Breast epithelium (tissue), 4 donors: ENCODE data around the gene DMD. TPM values are rescaled to one million over a fixed set of nuclear protein-coding genes. Genes with fewer than 3 reads are reported as not detected.

Source experiments
- DNase-seq, 2 donors: peaks; one replicate each; pipeline ENCODE4 v3.0.0-alpha.2; 2019; ENCODE audit warnings: low spot score in 2 of 2
- H3K27ac ChIP-seq, 2 donors: fragments of 200-600 bp; sonication (generic) in 1 of 2; one replicate each; pipeline ENCODE4 v1.5.1; 2016 to 2019; ENCODE audit warnings: mild to moderate bottlenecking in 1 of 2
- H3K27me3 ChIP-seq, 2 donors: fragments of 200-600 bp; sonication (generic) in 1 of 2; one replicate each; pipeline versions ENCODE4 v1.5.1 to v1.6.0; 2017 to 2019; ENCODE audit warnings: control low read depth in 1 of 2, mild to moderate bottlenecking in 1 of 2
- H3K36me3 ChIP-seq: fragments of 200-600 bp; one replicate; pipeline ENCODE4 v1.5.1; 2019
- H3K4me1 ChIP-seq, 2 donors: fragments of 200-600 bp; sonication (generic); one replicate each; pipeline ENCODE4 v1.5.1; 2016 to 2019; ENCODE audit warnings: control low read depth in 1 of 2
- H3K4me3 ChIP-seq, 3 donors: fragments of 200-600 bp; sonication (generic); 1 replicate in 2 of 3; 2 replicates in 1 of 3; pipeline ENCODE4 v1.5.1; 2016 to 2019; ENCODE audit warnings: mild to moderate bottlenecking in 3 of 3, moderate library complexity in 2 of 3
- H3K9me3 ChIP-seq, 2 donors: fragments of 200-600 bp; sonication (generic) in 1 of 2; one replicate each; pipeline ENCODE4 v1.5.1; 2016 to 2019; ENCODE audit warnings: control low read depth in 1 of 2
- CTCF ChIP-seq, 3 donors: fragments of 450-650 bp; IDR thresholded peaks; one replicate each; pipeline ENCODE4 v1.5.1; 2016 to 2017; ENCODE audit warnings: antibody characterized with exemption in 3 of 3, mild to moderate bottlenecking in 3 of 3, moderate library complexity in 3 of 3
- POLR2A ChIP-seq: fragments of 450-650 bp; IDR thresholded peaks from one replicate; pipeline ENCODE4 v1.6.1; 2016; ENCODE audit warnings: antibody characterized with exemption, mild to moderate bottlenecking, moderate library complexity
- POLR2AphosphoS5 ChIP-seq, 3 donors: sonication (generic); formaldehyde crosslinking; IDR thresholded peaks; one replicate each; pipeline ENCODE4 v1.6.1; 2017; ENCODE audit warnings: antibody characterized with exemption in 3 of 3
- intact Hi-C: fragments of 100-400 bp; cut with DNase I; formaldehyde crosslinking; loops from one replicate; pipeline ENCODE4 v1.15.1; 2023; ENCODE audit warnings: low total_unique reads
- total RNA-seq, 3 donors: library from RNA; depleted of rRNA; stranded (reverse); fragments of >200 nt; gene quantifications; one replicate each; pipeline ENCODE4 v1.1.0, GENCODE V29; 2016

Gene DMD
- total RNA-seq, 3 donors from 2014 or later = 57.0 to 135 (median 65.2) TPM

GRCh38 chrX:31279359-31279758, 1932.0 kb downstream of the DMD start:
- no peak for DNase-seq

GRCh38 chrX:31272472-31272775, 1938.9 kb downstream of the DMD start:
- no peak for DNase-seq
- H3K27me3 ChIP-seq = peaks cover 0 to 31% of the 10 kb centered on the region in 2 donors
- TF ChIP-seq CTCF (IDR thresholded peaks at IDR 0.05) = no peak
- intact Hi-C loops = no loop called here
- no peaks in the 10 kb centered on the region for H3K9me3 ChIP-seq
- no peak overlapping the region for H3K4me3 ChIP-seq
- no peak overlapping the region for H3K27ac ChIP-seq
- no peaks in the 10 kb centered on the region for H3K36me3 ChIP-seq
- no peaks in the 10 kb centered on the region for H3K4me1 ChIP-seq

More at GRCh38 chrX:31279359-31279758, 1932.0 kb downstream of the DMD start:
- TF ChIP-seq CTCF (IDR thresholded peaks at IDR 0.05) = no peak
- Histone ChIP-seq H3K27me3 (peaks cover 0 to 8% of the 10 kb centered on the region in 2 donors), H3K27ac (no peak overlapping the region), H3K36me3 (no peaks in the 10 kb centered on the region), H3K4me1 (no peaks in the 10 kb centered on the region), H3K4me3 (no peak overlapping the region), H3K9me3 (no peaks in the 10 kb centered on the region)
- intact Hi-C loops = no loop called here

- DNase-seq = no peak
- intact Hi-C loops = no loop called here
- H3K9me3 ChIP-seq = no peaks in the 10 kb centered on the region
- peak overlapping the region in 1 of 2 donors; percentile 34 for H3K27ac ChIP-seq
- H3K36me3 ChIP-seq = no peaks in the 10 kb centered on the region
- no peak overlapping the region for H3K4me3 ChIP-seq
- TF ChIP-seq CTCF (IDR thresholded peaks at IDR 0.05) (no peak), POLR2AphosphoS5 (IDR thresholded peaks at IDR 0.05) (no peak), POLR2A (no peak)
- no peaks in the 10 kb centered on the region for H3K4me1 ChIP-seq
- peaks cover 0 to 30% of the 10 kb centered on the region in 2 donors for H3K27me3 ChIP-seq
Measured at GRCh38 chrX:31271615-31272471, 1939.5 kb downstream of the DMD start.

- Histone ChIP-seq H3K27me3 (peaks cover 0 to 41% of the 10 kb centered on the region in 2 donors), H3K36me3 (no peaks in the 10 kb centered on the region), H3K9me3 (no peaks in the 10 kb centered on the region), H3K4me3 (no peak overlapping the region), H3K27ac (no peak overlapping the region), H3K4me1 (no peaks in the 10 kb centered on the region)
- intact Hi-C loops = no loop called here
- TF ChIP-seq CTCF (IDR thresholded peaks at IDR 0.05) = no peak
- no peak for TF ChIP-seq POLR2A
- no peak for TF ChIP-seq POLR2AphosphoS5 (IDR thresholded peaks at IDR 0.05)
- DNase-seq = no peak
Measured at GRCh38 chrX:31269914-31270313, 1941.4 kb downstream of the DMD start.

GRCh38 chrX:31268359-31268758, 1943.0 kb downstream of the DMD start:
- Histone ChIP-seq H3K9me3 (no peaks in the 10 kb centered on the region), H3K27ac (no peak overlapping the region), H3K4me1 (no peaks in the 10 kb centered on the region), H3K4me3 (no peak overlapping the region), H3K36me3 (no peaks in the 10 kb centered on the region), H3K27me3 (peaks cover 0 to 37% of the 10 kb centered on the region in 2 donors)
- DNase-seq = no peak
- TF ChIP-seq POLR2A (no peak), POLR2AphosphoS5 (IDR thresholded peaks at IDR 0.05) (no peak)
- intact Hi-C loops = no loop called here
